ENCODE results near the gene MBOAT1. TPM values are rescaled to one million over a fixed set of nuclear protein-coding genes. Genes with fewer than 3 reads are reported as not detected.

Gene MBOAT1
- total RNA-seq, 1 donor from 2014 or later, result 3.0 TPM

GRCh38 chr6:20110478-20110877, 101.8 kb downstream of the MBOAT1 start:
- Mint-ChIP-seq H3K27me3 (no peaks in the 10 kb centered on the region), H3K27ac (no peak overlapping the region), H3K4me1 (ENCODE audit: low read depth) (peaks cover 3% of the 10 kb centered on the region), H3K36me3 (ENCODE audit: insufficient read depth) (no peaks in the 10 kb centered on the region), H3K9me3 (ENCODE audit: low read depth) (no peaks in the 10 kb centered on the region), H3K4me3 (ENCODE audit: low read depth) (no peak overlapping the region)
- DNase-seq (ENCODE audit: low spot score, unreplicated experiment), result no peak
- no peak for TF ChIP-seq CTCF (IDR thresholded peaks at IDR 0.05; ENCODE audit: unreplicated experiment)

- Mint-ChIP-seq H3K4me3 (ENCODE audit: low read depth) (no peak overlapping the region), H3K4me1 (ENCODE audit: low read depth) (peaks cover 3% of the 10 kb centered on the region), H3K27me3 (no peaks in the 10 kb centered on the region), H3K27ac (peak overlapping the region; percentile 25), H3K9me3 (ENCODE audit: low read depth) (no peaks in the 10 kb centered on the region), H3K36me3 (ENCODE audit: insufficient read depth) (no peaks in the 10 kb centered on the region)
- TF ChIP-seq CTCF (IDR thresholded peaks at IDR 0.05; ENCODE audit: unreplicated experiment), result no peak
- no peak for DNase-seq (ENCODE audit: low spot score, unreplicated experiment)
Observed at GRCh38 chr6:20109526-20109925, 102.7 kb downstream of the MBOAT1 start.

- H3K4me3 Mint-ChIP-seq (ENCODE audit: low read depth), result no peak overlapping the region
- peaks cover 3% of the 10 kb centered on the region for H3K4me1 Mint-ChIP-seq (ENCODE audit: low read depth)
- TF ChIP-seq CTCF (IDR thresholded peaks at IDR 0.05; ENCODE audit: unreplicated experiment), result no peak
- H3K27ac Mint-ChIP-seq, result no peak overlapping the region
- H3K27me3 Mint-ChIP-seq, result no peaks in the 10 kb centered on the region
- H3K9me3 Mint-ChIP-seq (ENCODE audit: low read depth), result no peaks in the 10 kb centered on the region
- no peak for DNase-seq (ENCODE audit: low spot score, unreplicated experiment)
- peaks cover 1% of the 10 kb centered on the region for H3K36me3 Mint-ChIP-seq (ENCODE audit: insufficient read depth)
Observed at GRCh38 chr6:20105838-20106237, 106.4 kb downstream of the MBOAT1 start.

GRCh38 chr6:20104696-20105095, 107.6 kb downstream of the MBOAT1 start:
- Mint-ChIP-seq H3K4me1 (ENCODE audit: low read depth) (peaks cover 3% of the 10 kb centered on the region), H3K27me3 (no peaks in the 10 kb centered on the region), H3K4me3 (ENCODE audit: low read depth) (no peak overlapping the region), H3K9me3 (ENCODE audit: low read depth) (no peaks in the 10 kb centered on the region), H3K36me3 (ENCODE audit: insufficient read depth) (peaks cover 1% of the 10 kb centered on the region), H3K27ac (no peak overlapping the region)
- no peak for DNase-seq (ENCODE audit: low spot score, unreplicated experiment)
- TF ChIP-seq CTCF (IDR thresholded peaks at IDR 0.05; ENCODE audit: unreplicated experiment), result no peak

- Mint-ChIP-seq H3K36me3 (ENCODE audit: insufficient read depth) (peaks cover 1% of the 10 kb centered on the region), H3K9me3 (ENCODE audit: low read depth) (no peaks in the 10 kb centered on the region), H3K4me1 (ENCODE audit: low read depth) (no peaks in the 10 kb centered on the region), H3K27ac (no peak overlapping the region), H3K4me3 (ENCODE audit: low read depth) (no peak overlapping the region), H3K27me3 (peaks cover 5% of the 10 kb centered on the region)
- no peak for TF ChIP-seq CTCF (IDR thresholded peaks at IDR 0.05; ENCODE audit: unreplicated experiment)
- no peak for DNase-seq (ENCODE audit: low spot score, unreplicated experiment)
Observed at GRCh38 chr6:20102397-20103073, 109.7 kb downstream of the MBOAT1 start.
